HCT116 (cell line): ENCODE results near the gene URAD. TPM values are rescaled to one million over a fixed set of nuclear protein-coding genes. Genes with fewer than 3 reads are reported as not detected.

Experiments used
- ATAC-seq: fragments of 200-7000 bp; cut with Tn5 transposase; 2 replicates; pipeline ENCODE4 v1.9.1; 2020; ENCODE audit warnings: mild to moderate bottlenecking, moderate library complexity
- BruUV-seq: library from RNA; stranded (reverse); fragments of 400-500 nt; replicated peaks from 2 replicates; lab custom pipeline; 2021; lab: Mats Ljungman, UMichigan
- CTCF ChIA-PET: fragments of 300-600 bp; sonication (Branson Sonifier 250); formaldehyde crosslinking; loops from one replicate; lab custom pipeline; 2021; ENCODE audit warnings: antibody characterized with exemption; lab: Charles Lee
- POLR2A ChIA-PET: fragments of 300-600, 350-600 bp; sonication (Branson Sonifier 250); formaldehyde crosslinking; loops from one replicate; lab custom pipeline; 2021; ENCODE audit warnings: antibody characterized with exemption; lab: Charles Lee
- RAD21 ChIA-PET, 2 experiments: fragments of 300-600 bp; sonication (Branson Sonifier 250); formaldehyde crosslinking; loops; one replicate each; lab custom pipeline; 2023; ENCODE audit warnings: low total read pairs in 2 of 2; ENCODE audit not compliant: uncharacterized antibody in 2 of 2, unreplicated experiment in 2 of 2, low non-redundant PET in 1 of 2; lab: Charles Lee
- DNase-seq: peaks from one replicate; pipeline ENCODE4 v3.0.0-alpha.2; 2010; ENCODE audit warnings: low read depth, low spot score
- H2AFZ ChIP-seq: fragments of 200-600 bp; shearing (Covaris generic), sonication (generic); 2 replicates; pipeline ENCODE4 v1.6.1; 2017; ENCODE audit warnings: low read depth, mixed run types, mixed read lengths, antibody characterized with exemption, low read length; ENCODE audit not compliant: poor library complexity, severe bottlenecking
- H3K27ac ChIP-seq: 2 replicates; pipeline ENCODE4 v1.5.1; 2012; ENCODE audit warnings: low read depth, low read length
- H3K27me3 ChIP-seq: fragments of 200-600 bp; sonication (generic); 2 replicates; pipeline ENCODE4 v1.6.1; 2016; ENCODE audit warnings: mixed run types, low read length, mixed read lengths; ENCODE audit not compliant: insufficient read depth
- H3K36me3 ChIP-seq, 2 experiments: fragments of 200-500 bp in 1 of 2; fragments of 200-600 bp in 1 of 2; sonication (Bioruptor generic) in 1 of 2; sonication (generic) in 1 of 2; 2 replicates each; pipeline versions ENCODE4 v1.5.1 to v1.6.1; 2014 to 2016; ENCODE audit warnings: low read length in 2 of 2, inconsistent platforms in 1 of 2, mixed read lengths in 1 of 2, mixed run types in 1 of 2; ENCODE audit not compliant: insufficient read depth in 2 of 2, control insufficient read depth in 1 of 2
- H3K4me1 ChIP-seq, 2 experiments: fragments of 200-600 bp in 1 of 2; sonication (generic) in 1 of 2; 2 replicates each; pipeline versions ENCODE4 v1.5.1 to v1.6.1; 2012 to 2017; ENCODE audit warnings: low read length in 2 of 2, inconsistent platforms in 1 of 2, mild to moderate bottlenecking in 1 of 2, mixed read lengths in 1 of 2, mixed run types in 1 of 2, moderate library complexity in 1 of 2; ENCODE audit not compliant: insufficient read depth in 2 of 2, control insufficient read depth in 1 of 2
- H3K4me2 ChIP-seq: fragments of 200-600 bp; sonication (generic); 2 replicates; pipeline ENCODE4 v1.6.1; 2017; ENCODE audit warnings: mixed run types, low read length, mixed read lengths
- H3K4me3 ChIP-seq, 2 experiments: fragments of 200-600 bp in 1 of 2; sonication (generic) in 1 of 2; replicated peaks in 1 of 2; 2 replicates each; pipeline ENCODE4 v1.5.1; 2011 to 2016; ENCODE audit warnings: low read length in 2 of 2, control low read depth in 1 of 2, low read depth in 1 of 2, mild to moderate bottlenecking in 1 of 2, mixed read lengths in 1 of 2, mixed run types in 1 of 2
- H3K79me2 ChIP-seq: fragments of 200-600 bp; sonication (generic); 2 replicates; pipeline ENCODE4 v1.6.1; 2017; ENCODE audit warnings: mild to moderate bottlenecking, mixed run types, low read length, moderate library complexity, mixed read lengths; ENCODE audit not compliant: insufficient read depth
- H3K9ac ChIP-seq: fragments of 200-600 bp; sonication (generic); 2 replicates; pipeline ENCODE4 v1.6.1; 2016; ENCODE audit warnings: low read length, mixed read lengths
- H3K9me2 ChIP-seq: fragments of 200-600 bp; sonication (generic), shearing (Covaris generic); 2 replicates; pipeline ENCODE4 v1.6.1; 2017; ENCODE audit warnings: mixed run types, mild to moderate bottlenecking, moderate library complexity; ENCODE audit not compliant: insufficient read depth
- H3K9me3 ChIP-seq, 2 experiments: fragments of 200-500 bp in 1 of 2; fragments of 200-600 bp in 1 of 2; sonication (Bioruptor generic) in 1 of 2; sonication (generic) in 1 of 2; 2 replicates each; pipeline ENCODE4 v1.6.1; 2014 to 2017; ENCODE audit warnings: low read length in 2 of 2, mixed read lengths in 2 of 2, inconsistent platforms in 1 of 2, low read depth in 1 of 2, mild to moderate bottlenecking in 1 of 2, mixed run types in 1 of 2, moderate library complexity in 1 of 2; ENCODE audit not compliant: control insufficient read depth in 1 of 2, insufficient read depth in 1 of 2
- H4K20me1 ChIP-seq: fragments of 200-600 bp; sonication (generic), shearing (Covaris generic); 2 replicates; pipeline ENCODE4 v1.6.1; 2017; ENCODE audit warnings: mixed run types, mild to moderate bottlenecking, moderate library complexity; ENCODE audit not compliant: insufficient read depth
- CEBPB ChIP-seq: IDR thresholded peaks from 2 replicates; pipeline ENCODE4 v1.6.1; 2012; ENCODE audit warnings: low read depth
- CTCF ChIP-seq, 3 experiments: fragments of 200-600 bp in 1 of 3; sonication (generic) in 1 of 3; IDR thresholded peaks in 2 of 3; conservative IDR thresholded peaks in 1 of 3; 2 replicates each; pipeline ENCODE4 v1.5.1; 2012 to 2017; ENCODE audit warnings: low read depth in 2 of 3, low read length in 2 of 3, antibody characterized with exemption in 1 of 3, borderline replicate concordance in 1 of 3, control low read depth in 1 of 3, mild to moderate bottlenecking in 1 of 3, mixed read lengths in 1 of 3, mixed run types in 1 of 3, moderate library complexity in 1 of 3; ENCODE audit not compliant: insufficient read depth in 1 of 3
- EGR1 ChIP-seq: IDR thresholded peaks from 2 replicates; pipeline ENCODE4 v1.6.1; 2012; ENCODE audit warnings: low read depth
- ELF1 ChIP-seq: IDR thresholded peaks from 2 replicates; pipeline ENCODE4 v1.6.1; 2012; ENCODE audit warnings: low read depth, borderline replicate concordance
- JUND ChIP-seq: IDR thresholded peaks from 2 replicates; pipeline ENCODE4 v1.6.1; 2012
- MAX ChIP-seq: IDR thresholded peaks from 2 replicates; pipeline ENCODE4 v1.6.1; 2012
- POLR2AphosphoS5 ChIP-seq: IDR thresholded peaks from 2 replicates; pipeline ENCODE4 v1.6.1; 2011; ENCODE audit warnings: mild to moderate bottlenecking, low read depth, low read length, moderate library complexity
- RAD21 ChIP-seq: IDR thresholded peaks from 2 replicates; pipeline ENCODE4 v1.6.1; 2012; ENCODE audit warnings: low read depth, mild to moderate bottlenecking
- TCF7L2 ChIP-seq: IDR thresholded peaks from 2 replicates; pipeline ENCODE4 v1.7.0; 2011; ENCODE audit warnings: borderline replicate concordance, inconsistent platforms; ENCODE audit not compliant: insufficient read depth, insufficient read length; ENCODE audit errors: extremely low read depth
- ZFX ChIP-seq: fragments of 450-650 bp; IDR thresholded peaks from 2 replicates; pipeline ENCODE4 v1.6.1; 2017
- intact Hi-C: fragments of 100-400 bp; cut with micrococcal nuclease; formaldehyde crosslinking; loops from 2 replicates; pipeline ENCODE4 v1.10.0; 2022
- total RNA-seq: library from RNA; stranded (reverse); gene quantifications from one replicate; pipeline ENCODE4 v1.2.1, GENCODE V29; 2021; ENCODE audit not compliant: unreplicated experiment

URAD gene
- total RNA-seq, 1 experiment from 2014 or later = not detected

- ChIA-PET RAD21 (interaction anchor here (0.7 to 2.8 kb wide), 9 partner anchors 85 to 592 kb away, joined by 3 to 31 read pairs (median 6); no protein-coding TSS in a partner anchor), CTCF (interaction anchor here (1.0 to 7.8 kb wide), 23 partner anchors 8 to 1007 kb away, joined by 3 to 307 read pairs (median 6); partner anchors contain the start of genes CDX2 and MTIF3), POLR2A (interaction anchor here (0.5 to 1.7 kb wide), 5 partner anchors 8 to 421 kb away, joined by 3 to 15 read pairs (median 3); no protein-coding TSS in a partner anchor)
- no peaks in the 10 kb centered on the region for H3K9me2 ChIP-seq
- peak overlapping the region; percentile 56 for H3K27ac ChIP-seq
- DNase-seq (no peak), ATAC-seq (peak; percentile 52)
- peak overlapping the region; percentile 88 for H3K4me2 ChIP-seq
- H3K4me3 ChIP-seq = peak overlapping the region; percentile 35 to 58
- peak overlapping the region; percentile 60 for H3K9ac ChIP-seq
- no peaks in the 10 kb centered on the region for H3K79me2 ChIP-seq
- BruUV-seq = no TSS peak
- H3K27me3 ChIP-seq = no peaks in the 10 kb centered on the region
- peaks cover 9 to 15% of the 10 kb centered on the region in 2 experiments; a peak in 3 of 4 replicates for H3K4me1 ChIP-seq
- no peaks in the 10 kb centered on the region for H3K36me3 ChIP-seq
- no peak for TF ChIP-seq MAX
- no peak for TF ChIP-seq CEBPB
- TF ChIP-seq EGR1 = no peak
- no peak for TF ChIP-seq POLR2AphosphoS5
- TF ChIP-seq ELF1 = no peak
- no peak for TF ChIP-seq JUND
- H3K9me3 ChIP-seq = no peaks in the 10 kb centered on the region
- no peaks in the 10 kb centered on the region for H4K20me1 ChIP-seq
- H2AFZ ChIP-seq = peak overlapping the region; percentile 71
- intact Hi-C loops = no loop called here
Observed at GRCh38 chr13:27954406-27954851, 34.1 kb downstream of the URAD start.

GRCh38 chr13:27953676-27954405 lies 34.7 kb downstream of the URAD start:
- Histone ChIP-seq H3K36me3 (no peaks in the 10 kb centered on the region), H3K9ac (peak overlapping the region; percentile 60), H3K9me2 (no peaks in the 10 kb centered on the region), H3K27me3 (no peaks in the 10 kb centered on the region), H3K4me1 (peaks cover 9 to 15% of the 10 kb centered on the region in 2 experiments; a peak in 3 of 4 replicates), H3K27ac (peak overlapping the region; percentile 56), H3K79me2 (no peaks in the 10 kb centered on the region), H2AFZ (peak overlapping the region; percentile 71), H4K20me1 (no peaks in the 10 kb centered on the region), H3K4me3 (peak overlapping the region; percentile 41 to 58), H3K9me3 (no peaks in the 10 kb centered on the region), H3K4me2 (peak overlapping the region; percentile 88)
- no TSS peak for BruUV-seq
- CTCF ChIA-PET = interaction anchor here (0.6 to 7.8 kb wide), 36 partner anchors 8 to 1007 kb away, joined by 3 to 307 read pairs (median 4); partner anchors contain the start of genes CDX2, MTIF3 and PDX1
- intact Hi-C loops = loop anchor here (1.0 to 2.0 kb wide), 2 partner anchors 124 to 183 kb away; no protein-coding TSS in a partner anchor
- peak; percentile 54 for DNase-seq
- RAD21 ChIA-PET = interaction anchor here (0.5 to 2.8 kb wide), 10 partner anchors 85 to 592 kb away, joined by 3 to 31 read pairs (median 7); no protein-coding TSS in a partner anchor
- peak; percentile 99 for ATAC-seq
- peak; percentile 60 for TF ChIP-seq TCF7L2
- TF ChIP-seq ZFX = peak; percentile 73
- TF ChIP-seq MAX = 0 out of 2 replicates have a peak, but pooled peaks have one; percentile 16
- no peak for TF ChIP-seq EGR1
- TF ChIP-seq RAD21 = peak; percentile 80
- no peak for TF ChIP-seq ELF1
- TF ChIP-seq CTCF (IDR thresholded peaks at IDR 0.05 in 2 of 3, conservative IDR thresholded peaks at IDR 0.05 in 1 of 3; ENCODE audit: borderline replicate concordance in 1 of 3, insufficient read depth in 1 of 3, low read depth in 2 of 3, low read length in 2 of 3) = peak; percentile 75 to 95 (median 90)
- POLR2A ChIA-PET = interaction anchor here (0.5 to 1.7 kb wide), 8 partner anchors 8 to 428 kb away, joined by 3 to 15 read pairs (median 3); partner anchors contain the start of gene CDX2
